CD14-positive monocyte (primary cell): Measurements from ENCODE around the gene COL4A1. TPM values are rescaled to one million over a fixed set of nuclear protein-coding genes. Genes with fewer than 3 reads are reported as not detected.

Experiments used
- DNase-seq, 3 donors: peaks; one replicate each; pipeline ENCODE4 v3.0.0-alpha.2; 2011 to 2022
- H2AFZ ChIP-seq: 2 replicates; pipeline ENCODE4 v1.6.0; 2012; ENCODE audit warnings: mild to moderate bottlenecking, low read depth, low read length, inconsistent platforms; ENCODE audit not compliant: insufficient read depth, poor library complexity, severe bottlenecking
- H3K27ac ChIP-seq, 2 donors: 1 replicate in 1 of 2; 2 replicates in 1 of 2; pipeline ENCODE4 v1.5.1; 2012 to 2013; ENCODE audit warnings: low read length in 2 of 2, control low read depth in 1 of 2, inconsistent platforms in 1 of 2, low read depth in 1 of 2, mild to moderate bottlenecking in 1 of 2
- H3K27me3 ChIP-seq, 2 donors: one replicate each; pipeline versions ENCODE4 v1.6.0 to v1.6.1; 2011 to 2013; ENCODE audit warnings: low read length in 2 of 2; ENCODE audit not compliant: control insufficient read depth in 2 of 2, insufficient read depth in 2 of 2
- H3K36me3 ChIP-seq, 2 donors: replicated peaks in 1 of 2; 1 replicate in 1 of 2; 2 replicates in 1 of 2; pipeline versions ENCODE4 v1.5.1 to v1.6.1; 2012 to 2013; ENCODE audit warnings: low read length in 2 of 2, control low read depth in 1 of 2, inconsistent platforms in 1 of 2, mild to moderate bottlenecking in 1 of 2; ENCODE audit not compliant: insufficient read depth in 2 of 2, control insufficient read depth in 1 of 2
- H3K4me1 ChIP-seq, 2 donors: 1 replicate in 1 of 2; 2 replicates in 1 of 2; pipeline versions ENCODE4 v1.5.1 to v1.6.1; 2012 to 2013; ENCODE audit warnings: low read length in 2 of 2, control low read depth in 1 of 2, inconsistent platforms in 1 of 2, mild to moderate bottlenecking in 1 of 2, moderate library complexity in 1 of 2; ENCODE audit not compliant: insufficient read depth in 2 of 2, control insufficient read depth in 1 of 2
- H3K4me2 ChIP-seq: replicated peaks from 2 replicates; pipeline ENCODE3; 2012; ENCODE audit warnings: low read length, moderate library complexity, mild to moderate bottlenecking; ENCODE audit not compliant: poor library complexity, severe bottlenecking; ENCODE audit errors: extremely low read depth
- H3K4me3 ChIP-seq, 3 experiments: fragments of 200-600 bp in 1 of 3; sonication (generic) in 1 of 3; replicated peaks in 1 of 3; 1 replicate in 2 of 3; 2 replicates in 1 of 3; pipeline ENCODE4 v1.5.1; 2011 to 2013; ENCODE audit warnings: low read length in 3 of 3, mild to moderate bottlenecking in 3 of 3, control low read depth in 2 of 3, low read depth in 2 of 3, inconsistent platforms in 1 of 3, moderate library complexity in 1 of 3
- H3K79me2 ChIP-seq: 2 replicates; pipeline ENCODE4 v1.6.0; 2012; ENCODE audit warnings: mild to moderate bottlenecking, control low read depth, inconsistent platforms, low read length, moderate library complexity; ENCODE audit not compliant: insufficient read depth
- H3K9ac ChIP-seq: 2 replicates; pipeline ENCODE4 v1.6.0; 2017; ENCODE audit warnings: low read length, mild to moderate bottlenecking; ENCODE audit not compliant: insufficient read depth, poor library complexity, severe bottlenecking
- H3K9me3 ChIP-seq, 2 donors: replicated peaks in 1 of 2; 1 replicate in 1 of 2; 2 replicates in 1 of 2; pipeline versions ENCODE4 v1.5.1 to v1.6.1; 2012 to 2013; ENCODE audit warnings: low read length in 2 of 2, control low read depth in 1 of 2; ENCODE audit not compliant: control insufficient read depth in 1 of 2, insufficient read depth in 1 of 2
- H4K20me1 ChIP-seq: 2 replicates; pipeline ENCODE4 v1.6.0; 2012; ENCODE audit warnings: mild to moderate bottlenecking, low read length, control low read depth, moderate library complexity; ENCODE audit not compliant: insufficient read depth
- H3K27ac Mint-ChIP-seq, 7 donors: one replicate each; pipeline ENCODE4 v1.8.0; 2020; ENCODE audit warnings: mild to moderate bottlenecking in 7 of 7, mixed read lengths in 7 of 7, moderate library complexity in 6 of 7, inconsistent platforms in 2 of 7
- H3K27me3 Mint-ChIP-seq, 3 donors: one replicate each; pipeline ENCODE4 v1.8.0; 2021 to 2022; ENCODE audit warnings: low read depth in 3 of 3, mild to moderate bottlenecking in 3 of 3, mixed read lengths in 3 of 3, moderate library complexity in 3 of 3, inconsistent platforms in 1 of 3
- H3K36me3 Mint-ChIP-seq, 2 donors: one replicate each; pipeline ENCODE4 v1.8.0; 2020; ENCODE audit warnings: mixed read lengths in 2 of 2, inconsistent platforms in 1 of 2, mild to moderate bottlenecking in 1 of 2
- H3K4me1 Mint-ChIP-seq: one replicate; pipeline ENCODE4 v1.8.0; 2020; ENCODE audit warnings: mild to moderate bottlenecking, mixed read lengths
- H3K4me3 Mint-ChIP-seq, 2 donors: one replicate each; pipeline ENCODE4 v1.8.0; 2020; ENCODE audit warnings: mild to moderate bottlenecking in 2 of 2, mixed read lengths in 2 of 2, moderate library complexity in 1 of 2
- H3K9me3 Mint-ChIP-seq, 7 donors: one replicate each; pipeline ENCODE4 v1.8.0; 2020 to 2022; ENCODE audit warnings: mixed read lengths in 7 of 7, mild to moderate bottlenecking in 6 of 7, moderate library complexity in 6 of 7, inconsistent platforms in 2 of 7
- CTCF ChIP-seq: fragments of 200-600 bp; IDR thresholded peaks from one replicate; pipeline ENCODE4 v1.8.0; 2022; ENCODE audit warnings: antibody characterized with exemption, mild to moderate bottlenecking
- WGBS: methylation state at CpG from one replicate; pipeline ENCODE4 v1.1.5; 2013; ENCODE audit warnings: missing lambda C conversion rate; ENCODE audit not compliant: insufficient coverage; 5-methylcytosine and 5-hydroxymethylcytosine counted together
- intact Hi-C, 2 donors: fragments of 100-400 bp; cut with micrococcal nuclease; formaldehyde crosslinking; loops; one replicate each; pipeline versions ENCODE4 v1.15.0 to v1.15.1; 2023
- polyA plus RNA-seq, 3 donors: library from polyadenylated mRNA; depleted of rRNA in 1 of 3; unstranded in 2 of 3; stranded (reverse) in 1 of 3; fragments of 300-500 nt in 2 of 3; fragments of >200 nt in 1 of 3; fragmentation: Illumina TruSeq in 2 of 3; gene quantifications; 1 replicate in 2 of 3; 2 replicates in 1 of 3; pipeline ENCODE4 v1.2.3, GENCODE V29; 2012 to 2021
- small RNA-seq: library from RNA; depleted of rRNA; stranded (forward); fragments of <200 nt; gene quantifications from one replicate; pipeline ENCODE3, GENCODE V24; 2012; ENCODE audit warnings: low read depth; ENCODE audit not compliant: insufficient read length

The COL4A1 gene
- polyA plus RNA-seq, 3 donors, result 0.16 to 0.25 TPM; not detected in 1

DNA sequence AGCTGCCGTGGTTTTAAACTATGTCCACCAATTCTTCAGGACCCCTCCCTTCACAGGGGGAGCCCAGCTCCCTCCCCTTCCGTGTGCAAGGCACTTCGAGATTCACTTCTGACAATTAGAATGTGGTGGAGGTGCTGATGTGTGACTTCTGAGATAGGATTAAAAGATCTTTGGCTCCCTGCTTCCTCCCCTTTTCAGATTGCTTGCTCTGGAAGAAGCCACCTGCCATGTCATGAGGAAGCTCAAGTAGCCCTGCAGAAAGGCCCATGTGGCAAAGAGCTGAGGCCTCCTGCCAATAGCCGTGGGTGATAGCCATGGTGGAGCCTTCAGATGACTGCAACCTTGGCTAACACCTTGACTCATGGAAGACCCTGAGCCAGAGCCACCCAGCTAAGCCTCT, 204.9 kb downstream of the COL4A1 start:
- Mint-ChIP-seq H3K9me3 (peaks cover 15 to 44% (median 31%) of the 10 kb centered on the region in 7 donors), H3K27ac (no peak overlapping the region), H3K36me3 (no peaks in the 10 kb centered on the region), H3K27me3 (peaks cover 0 to 5% (median 5%) of the 10 kb centered on the region in 3 donors), H3K4me1 (no peaks in the 10 kb centered on the region), H3K4me3 (no peak overlapping the region)
- no CpG with 5 or more reads among the region's 4 CpGs for WGBS
- Histone ChIP-seq H3K27ac (no peak overlapping the region), H3K4me1 (no peaks in the 10 kb centered on the region), H3K79me2 (no peaks in the 10 kb centered on the region), H3K9me3 (peaks cover 15 to 33% of the 10 kb centered on the region in 2 donors), H3K9ac (no peak overlapping the region), H3K4me3 (no peak overlapping the region), H2AFZ (no peak overlapping the region), H3K4me2 (no peak overlapping the region), H3K27me3 (no peaks in the 10 kb centered on the region), H4K20me1 (no peaks in the 10 kb centered on the region), H3K36me3 (no peaks in the 10 kb centered on the region)
- no peak for TF ChIP-seq CTCF
- no peak for DNase-seq
- intact Hi-C loops, result no loop called here

DNA sequence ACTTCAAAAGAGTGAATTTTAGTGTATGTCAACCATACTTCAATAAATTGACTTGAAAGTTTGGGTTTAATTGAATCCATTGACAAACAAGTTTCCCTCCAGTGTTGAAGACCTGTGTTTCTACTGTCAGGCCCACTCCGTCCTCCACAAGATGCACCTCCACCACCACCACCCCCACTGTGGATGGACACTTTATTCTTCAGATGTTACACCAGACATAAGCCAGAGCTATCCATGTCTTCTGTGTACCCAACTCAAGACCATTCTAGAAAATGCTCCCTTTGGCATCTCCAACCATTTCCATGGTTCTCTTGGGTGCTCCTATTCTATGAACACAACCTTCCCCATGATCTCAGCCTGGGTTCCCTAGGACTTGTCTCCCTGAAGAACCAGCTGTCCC, 207.0 kb downstream of the COL4A1 start:
- Histone ChIP-seq H3K9me3 (peaks cover 15 to 33% of the 10 kb centered on the region in 2 donors), H3K79me2 (no peaks in the 10 kb centered on the region), H3K4me3 (no peak overlapping the region), H4K20me1 (no peaks in the 10 kb centered on the region), H3K4me2 (no peak overlapping the region), H3K9ac (no peak overlapping the region), H2AFZ (no peak overlapping the region), H3K27ac (no peak overlapping the region), H3K27me3 (no peaks in the 10 kb centered on the region), H3K4me1 (no peaks in the 10 kb centered on the region), H3K36me3 (no peaks in the 10 kb centered on the region)
- no peak for TF ChIP-seq CTCF
- Mint-ChIP-seq H3K36me3 (no peaks in the 10 kb centered on the region), H3K4me3 (no peak overlapping the region), H3K27me3 (peaks cover 0 to 5% (median 5%) of the 10 kb centered on the region in 3 donors), H3K4me1 (no peaks in the 10 kb centered on the region), H3K9me3 (peaks cover 15 to 44% (median 33%) of the 10 kb centered on the region in 7 donors), H3K27ac (no peak overlapping the region)
- intact Hi-C loops, result no loop called here
- no peak for DNase-seq
- WGBS, result 89% methylated on average over 1 of the region's 1 CpG

Small RNA genes lying within 50 kb of the gene (small RNA-seq; reads per million reads assigned to genes)
- not detected for gene MIR8073

Other genes with a start within 250 kb of the COL4A1 start
- gene COL4A2, start 127 bp upstream of the COL4A1 start, polyA plus RNA-seq, result not detected